Dedifferentiated amniotic fluid mesenchymal stem cell (primary cell): Measurements from ENCODE around the gene ANAPC2.

ENCODE experiments used
- DNase-seq: peaks from one replicate; pipeline ENCODE4 v3.0.0-alpha.2; 2016; ENCODE audit errors: extremely low spot score

Gene ANAPC2

GRCh38 chr9:137192859-137193258 is 4.5 kb upstream of the ANAPC2 start:
- DNase-seq: no peak

GRCh38 chr9:137192448-137192780 is 4.1 kb upstream of the ANAPC2 start:
- DNase-seq: no peak

- DNase-seq: no peak
Observed at GRCh38 chr9:137191691-137192447, 3.5 kb upstream of the ANAPC2 start.

GRCh38 chr9:137191245-137191644 is 2.9 kb upstream of the ANAPC2 start:
- no peak for DNase-seq

GRCh38 chr9:137190315-137190856 is 2.0 kb upstream of the ANAPC2 start:
- no peak for DNase-seq

GRCh38 chr9:137189297-137190295 is 1.2 kb upstream of the ANAPC2 start:
- DNase-seq: no peak

GRCh38 chr9:137188086-137188489 is 272 bp downstream of the ANAPC2 start:
- no peak for DNase-seq

- DNase-seq: no peak
Observed at GRCh38 chr9:137187386-137187785, 974 bp downstream of the ANAPC2 start.

- no peak for DNase-seq
Observed at GRCh38 chr9:137186385-137186784, 2.0 kb downstream of the ANAPC2 start.

- no peak for DNase-seq
Observed at GRCh38 chr9:137185921-137186320, 2.4 kb downstream of the ANAPC2 start.

- DNase-seq: no peak
Observed at GRCh38 chr9:137184881-137185660, 3.3 kb downstream of the ANAPC2 start.

- DNase-seq: no peak
Observed at GRCh38 chr9:137183980-137184595, 4.3 kb downstream of the ANAPC2 start.

GRCh38 chr9:137182836-137183235 is 5.5 kb downstream of the ANAPC2 start:
- no peak for DNase-seq

GRCh38 chr9:137181680-137182079 is 6.7 kb downstream of the ANAPC2 start:
- DNase-seq: no peak

GRCh38 chr9:137180491-137180890 is 7.9 kb downstream of the ANAPC2 start:
- no peak for DNase-seq

GRCh38 chr9:137179761-137180160 is 8.6 kb downstream of the ANAPC2 start:
- no peak for DNase-seq

GRCh38 chr9:137178939-137179630 is 9.3 kb downstream of the ANAPC2 start:
- no peak for DNase-seq

- DNase-seq: no peak
Observed at GRCh38 chr9:137178201-137178938, 10.0 kb downstream of the ANAPC2 start.

GRCh38 chr9:137176302-137177182 is 11.8 kb downstream of the ANAPC2 start:
- DNase-seq: no peak
